BLaER1 (cell line): ENCODE data around the gene NCAPD2.
"Not testable (repeated sequence)": the region's sequence is repeated elsewhere in the genome, so short reads cannot be mapped to it uniquely, and the experiment has no call there.

Source experiments
- H3K27ac ChIP-seq: shearing (Covaris generic); formaldehyde crosslinking; 2 replicates; pipeline ENCODE4 v1.8.1; 2022
- H3K27me3 ChIP-seq: shearing (Covaris generic); formaldehyde crosslinking; 2 replicates; pipeline ENCODE4 v1.8.1; 2022
- H3K36me3 ChIP-seq: shearing (Covaris generic); formaldehyde crosslinking; 2 replicates; pipeline ENCODE4 v1.8.1; 2022
- H3K4me1 ChIP-seq: shearing (Covaris generic); formaldehyde crosslinking; 2 replicates; pipeline ENCODE4 v1.8.1; 2022
- H3K4me2 ChIP-seq: shearing (Covaris generic); formaldehyde crosslinking; 2 replicates; pipeline ENCODE4 v1.8.1; 2022
- H3K4me3 ChIP-seq: shearing (Covaris generic); formaldehyde crosslinking; 2 replicates; pipeline ENCODE4 v1.8.1; 2022
- H3K9ac ChIP-seq: shearing (Covaris generic); formaldehyde crosslinking; 2 replicates; pipeline ENCODE4 v1.8.1; 2022
- H3K9me3 ChIP-seq: shearing (Covaris generic); formaldehyde crosslinking; 2 replicates; pipeline ENCODE4 v1.8.1; 2022
- H4K20me1 ChIP-seq: shearing (Covaris generic); formaldehyde crosslinking; 2 replicates; pipeline ENCODE4 v1.8.1; 2022
- Cebpa-rat ChIP-seq: shearing (Covaris generic); IDR thresholded peaks from 2 replicates; pipeline ENCODE4 v1.8.1; 2022

Gene NCAPD2

DNA sequence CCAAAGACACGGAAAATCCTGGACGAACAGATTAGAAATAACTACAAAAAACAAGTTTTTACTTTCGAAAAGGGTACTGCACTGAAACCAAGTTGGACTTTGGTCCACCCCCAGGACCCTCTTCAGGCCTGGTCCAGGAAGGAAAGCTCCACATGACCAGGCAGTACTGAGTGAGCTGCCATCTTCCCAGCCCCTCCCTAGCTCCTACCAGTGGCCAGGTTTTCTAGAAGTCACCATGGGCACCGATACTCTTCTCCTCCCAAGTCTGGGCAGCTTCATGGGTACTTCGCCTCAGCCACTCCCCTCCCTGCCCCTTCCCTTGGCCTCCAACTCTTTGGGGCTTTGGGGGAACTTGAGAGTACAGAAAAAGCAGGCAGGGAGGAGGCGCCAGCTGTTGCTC, 30.0 kb upstream of the NCAPD2 start:
- H4K20me1 ChIP-seq, result no peaks in the 10 kb centered on the region
- TF ChIP-seq Cebpa-rat, result no peak
- peaks cover 26% of the 10 kb centered on the region for H3K9me3 ChIP-seq
- peak overlapping the region; percentile 82 for H3K27ac ChIP-seq
- H3K36me3 ChIP-seq, result peaks cover 85% of the 10 kb centered on the region
- peak overlapping the region; percentile 52 for H3K9ac ChIP-seq
- H3K4me3 ChIP-seq, result no peak overlapping the region
- peak overlapping the region; percentile 87 for H3K4me2 ChIP-seq
- H3K27me3 ChIP-seq, result no peaks in the 10 kb centered on the region
- H3K4me1 ChIP-seq, result peaks cover 100% of the 10 kb centered on the region

DNA sequence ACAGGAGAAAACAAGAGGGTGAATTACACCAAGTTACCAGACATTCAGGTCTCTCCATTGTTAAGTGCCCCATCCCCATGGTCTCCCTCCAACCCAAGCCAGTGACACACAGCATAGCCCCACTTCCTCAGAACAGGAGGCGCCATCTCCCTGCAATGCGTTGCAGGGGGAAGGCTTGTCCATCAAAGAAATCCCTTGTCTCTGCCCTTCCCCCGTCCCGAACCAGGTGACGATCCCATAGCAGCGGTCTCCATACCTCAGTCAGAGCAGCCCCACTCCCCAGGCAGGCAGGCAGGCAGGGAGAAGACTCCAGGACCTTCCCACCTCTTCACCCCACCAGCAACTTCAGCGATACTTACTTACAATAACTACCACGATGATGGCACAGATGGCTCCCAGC, 29.4 kb upstream of the NCAPD2 start:
- Histone ChIP-seq H3K36me3 (peaks cover 82% of the 10 kb centered on the region), H3K9ac (0 out of 2 replicates have a peak overlapping the region, but pooled peaks have one; percentile 52), H3K4me2 (peak overlapping the region; percentile 87), H3K9me3 (peaks cover 26% of the 10 kb centered on the region), H3K4me1 (peaks cover 100% of the 10 kb centered on the region), H4K20me1 (peaks cover 4% of the 10 kb centered on the region; the same call in 1 of the 2 replicates), H3K27ac (peak overlapping the region; percentile 82), H3K27me3 (no peaks in the 10 kb centered on the region), H3K4me3 (no peak overlapping the region)
- TF ChIP-seq Cebpa-rat, result no peak

DNA sequence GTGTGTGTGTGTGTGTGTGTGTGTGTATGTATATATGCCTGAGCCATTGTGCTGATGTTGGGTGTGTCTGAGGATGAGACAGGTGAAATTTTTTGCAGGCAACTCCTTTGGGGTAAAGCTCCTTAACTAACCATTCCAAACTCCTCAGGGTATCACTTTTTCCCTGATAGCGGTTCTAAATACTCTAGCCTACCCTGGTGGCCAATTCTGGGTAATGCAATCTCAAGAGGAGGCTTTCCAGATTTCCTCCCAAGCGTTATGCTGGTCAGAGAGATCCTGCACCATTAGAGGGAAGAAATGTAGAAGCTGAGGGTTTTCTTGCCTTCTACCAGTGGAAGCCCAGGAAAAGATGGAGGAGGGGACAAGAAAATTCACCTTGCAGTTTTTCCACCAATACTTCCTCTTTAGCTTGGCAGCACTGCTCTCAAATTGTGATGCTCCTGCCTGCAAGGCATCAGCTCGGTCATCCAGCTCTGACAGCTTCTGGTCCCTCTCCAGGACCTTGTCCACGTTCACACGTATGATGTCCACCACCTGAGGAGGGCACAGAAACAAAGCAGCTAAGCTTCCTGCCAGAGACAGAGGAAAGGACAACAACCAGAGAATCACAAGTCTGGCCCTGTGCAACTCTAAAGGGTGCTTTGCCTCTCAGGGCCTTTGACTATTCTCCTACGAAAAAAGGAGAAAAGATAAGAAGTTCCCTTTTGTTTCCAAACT, 28.3 kb upstream of the NCAPD2 start:
- Histone ChIP-seq H3K4me2 (peak overlapping the region; percentile 98), H3K4me1 (peaks cover 93% of the 10 kb centered on the region), H3K27me3 (no peaks in the 10 kb centered on the region), H3K9ac (no peak overlapping the region), H3K36me3 (peaks cover 71% of the 10 kb centered on the region), H3K9me3 (peaks cover 26% of the 10 kb centered on the region), H4K20me1 (peaks cover 8% of the 10 kb centered on the region; the same call in 1 of the 2 replicates), H3K4me3 (0 out of 2 replicates have a peak overlapping the region, but pooled peaks have one; percentile 91), H3K27ac (peak overlapping the region; percentile 55)
- TF ChIP-seq Cebpa-rat, result no peak

DNA sequence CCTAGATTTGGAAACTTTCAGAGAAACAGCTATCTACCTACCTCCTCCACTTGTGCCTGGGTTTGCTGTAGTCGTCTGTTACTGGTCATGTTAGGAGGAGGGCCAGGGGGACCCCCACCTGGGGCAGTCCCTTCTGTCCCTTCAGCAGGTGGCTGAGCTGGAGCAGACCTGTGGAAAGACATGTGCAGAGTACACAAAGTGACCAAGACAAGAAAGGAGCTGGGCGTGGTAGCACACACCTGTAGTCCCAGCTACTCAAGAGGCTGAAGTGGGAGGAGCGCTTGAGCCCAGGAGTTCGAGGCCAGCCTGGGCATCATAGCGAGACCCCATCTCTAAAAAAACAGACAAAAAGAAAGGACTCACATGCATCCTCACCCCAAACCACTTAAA, 27.7 kb upstream of the NCAPD2 start:
- peaks cover 8% of the 10 kb centered on the region; the same call in 1 of the 2 replicates for H4K20me1 ChIP-seq
- peaks cover 69% of the 10 kb centered on the region for H3K36me3 ChIP-seq
- peak overlapping the region; percentile 91; the same call in 1 of the 2 replicates for H3K4me3 ChIP-seq
- peak overlapping the region; percentile 55 for H3K27ac ChIP-seq
- peaks cover 89% of the 10 kb centered on the region for H3K4me1 ChIP-seq
- H3K9ac ChIP-seq, result no peak overlapping the region
- no peaks in the 10 kb centered on the region for H3K27me3 ChIP-seq
- H3K9me3 ChIP-seq, result peaks cover 26% of the 10 kb centered on the region
- no peak for TF ChIP-seq Cebpa-rat
- H3K4me2 ChIP-seq, result peak overlapping the region; percentile 98

DNA sequence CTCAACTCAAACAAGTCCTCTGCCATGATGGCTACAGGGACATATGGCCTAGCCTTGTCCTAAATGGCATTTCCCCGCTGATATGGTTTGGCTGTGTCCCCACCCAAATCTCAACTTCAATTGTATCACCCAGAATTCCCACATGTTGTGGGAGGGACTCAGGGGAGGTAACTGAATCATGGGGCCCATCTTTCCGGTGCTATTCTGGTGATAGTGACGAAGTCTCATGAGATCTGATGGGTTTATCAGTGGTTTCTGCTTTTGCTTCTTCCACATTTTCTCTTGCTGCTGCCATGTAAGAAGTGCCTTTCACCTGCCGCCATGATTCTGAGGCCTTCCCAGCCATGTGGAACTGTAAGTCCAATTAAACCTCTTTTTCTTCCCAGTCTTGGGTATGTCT, 27.2 kb upstream of the NCAPD2 start:
- H3K27me3 ChIP-seq, result not testable (repeated sequence)
- peak overlapping the region; percentile 98 for H3K4me2 ChIP-seq

DNA sequence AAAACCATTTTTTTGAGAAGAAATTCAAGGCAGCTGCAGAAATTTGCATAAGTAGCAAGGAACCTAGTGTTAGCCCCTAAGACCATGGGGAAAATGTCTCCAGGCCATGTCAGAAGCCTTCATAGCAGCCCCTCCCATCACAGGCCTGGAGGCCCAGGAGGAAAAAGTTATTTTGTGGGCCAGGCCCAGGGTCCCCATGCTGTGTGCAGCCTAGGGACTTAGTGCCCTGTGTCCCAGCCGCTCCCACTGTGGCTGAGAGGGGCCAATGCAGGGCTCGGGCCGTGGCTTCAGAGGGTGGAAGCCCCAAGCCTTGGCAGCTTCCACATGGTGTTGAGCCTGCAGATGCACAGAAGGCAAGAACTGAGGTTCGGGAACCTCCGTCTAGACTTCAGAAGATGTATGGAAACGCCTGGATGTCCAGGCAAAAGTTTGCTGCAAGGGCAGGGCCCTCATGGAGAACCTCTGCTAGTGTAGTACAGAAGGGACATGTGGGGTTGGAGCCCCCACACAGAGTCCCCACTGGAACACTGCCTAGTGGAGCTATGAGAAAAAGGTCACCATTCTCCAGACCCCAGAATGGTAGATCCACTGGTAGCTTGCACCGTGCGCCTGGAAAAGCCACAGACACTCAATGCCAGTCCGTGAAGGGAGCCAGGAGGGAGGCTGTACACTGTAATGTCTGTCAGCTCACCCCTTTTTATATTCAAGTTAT, 26.2 kb upstream of the NCAPD2 start:
- peaks cover 26% of the 10 kb centered on the region for H3K9me3 ChIP-seq
- H3K27ac ChIP-seq, result 0 out of 2 replicates have a peak overlapping the region, but pooled peaks have one; percentile 22
- peak overlapping the region; percentile 91 for H3K4me3 ChIP-seq
- H3K4me1 ChIP-seq, result peaks cover 82% of the 10 kb centered on the region
- not testable (repeated sequence) for H3K27me3 ChIP-seq, H3K9ac ChIP-seq, H4K20me1 ChIP-seq
- H3K4me2 ChIP-seq, result peak overlapping the region; percentile 98
- H3K36me3 ChIP-seq, result peaks cover 62% of the 10 kb centered on the region

More for the DNA sequence above, 27.2 kb upstream of the NCAPD2 start:
- H3K36me3 ChIP-seq, result peaks cover 69% of the 10 kb centered on the region
- H3K27ac ChIP-seq, result peak overlapping the region; percentile 55
- peaks cover 26% of the 10 kb centered on the region for H3K9me3 ChIP-seq
- H4K20me1 ChIP-seq, H3K9ac ChIP-seq: not testable (repeated sequence)
- peaks cover 89% of the 10 kb centered on the region for H3K4me1 ChIP-seq
- H3K4me3 ChIP-seq, result peak overlapping the region; percentile 91

DNA sequence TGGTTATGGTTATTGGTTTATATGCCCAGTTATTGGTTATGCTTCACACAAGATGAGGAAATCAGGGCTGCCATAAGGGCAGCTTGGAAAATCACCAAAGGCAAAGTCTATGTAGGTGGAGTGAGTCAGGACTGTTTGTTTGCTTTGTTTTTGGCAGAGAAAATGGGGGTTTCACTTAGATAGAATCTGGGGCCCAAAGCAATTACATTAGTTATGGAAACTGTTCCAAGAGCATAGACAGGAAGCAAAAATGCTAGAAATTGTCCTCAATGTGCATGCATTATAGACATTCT, 25.7 kb upstream of the NCAPD2 start:
- H3K4me3 ChIP-seq, result peak overlapping the region; percentile 91
- peaks cover 8% of the 10 kb centered on the region; the same call in 1 of the 2 replicates for H4K20me1 ChIP-seq
- peaks cover 57% of the 10 kb centered on the region for H3K36me3 ChIP-seq
- TF ChIP-seq Cebpa-rat, result no peak
- peaks cover 77% of the 10 kb centered on the region for H3K4me1 ChIP-seq
- H3K4me2 ChIP-seq, result peak overlapping the region; percentile 98
- H3K9ac ChIP-seq, result no peak overlapping the region
- no peak overlapping the region for H3K27ac ChIP-seq
- H3K9me3 ChIP-seq, result peaks cover 26% of the 10 kb centered on the region
- no peaks in the 10 kb centered on the region for H3K27me3 ChIP-seq

DNA sequence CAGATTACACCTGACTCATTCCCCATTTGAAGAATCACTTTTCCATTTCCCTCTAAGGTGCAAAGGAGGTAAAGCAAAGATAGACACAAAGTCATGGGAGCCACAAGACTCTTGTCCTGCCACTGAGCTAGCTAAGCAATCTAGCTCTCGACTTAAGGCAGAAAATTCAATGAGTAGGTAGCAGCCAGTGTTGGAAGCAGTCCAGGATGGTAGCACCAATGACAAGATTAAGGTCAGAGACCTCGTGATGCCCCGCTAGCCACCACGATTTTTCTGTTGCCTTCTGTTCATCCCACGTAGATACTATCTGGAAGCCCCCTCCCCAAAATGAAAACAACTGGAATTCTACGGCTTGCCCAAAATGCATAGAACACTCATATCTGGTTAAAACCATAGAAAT, 24.8 kb upstream of the NCAPD2 start:
- Histone ChIP-seq H3K36me3 (peaks cover 48% of the 10 kb centered on the region), H3K27ac (0 out of 2 replicates have a peak overlapping the region, but pooled peaks have one; percentile 94), H3K4me1 (peaks cover 68% of the 10 kb centered on the region), H3K9ac (peak overlapping the region; percentile 95), H3K9me3 (peaks cover 26% of the 10 kb centered on the region), H3K4me3 (peak overlapping the region; percentile 91), H4K20me1 (peaks cover 8% of the 10 kb centered on the region; the same call in 1 of the 2 replicates), H3K27me3 (no peaks in the 10 kb centered on the region), H3K4me2 (peak overlapping the region; percentile 98)
- TF ChIP-seq Cebpa-rat, result no peak

DNA sequence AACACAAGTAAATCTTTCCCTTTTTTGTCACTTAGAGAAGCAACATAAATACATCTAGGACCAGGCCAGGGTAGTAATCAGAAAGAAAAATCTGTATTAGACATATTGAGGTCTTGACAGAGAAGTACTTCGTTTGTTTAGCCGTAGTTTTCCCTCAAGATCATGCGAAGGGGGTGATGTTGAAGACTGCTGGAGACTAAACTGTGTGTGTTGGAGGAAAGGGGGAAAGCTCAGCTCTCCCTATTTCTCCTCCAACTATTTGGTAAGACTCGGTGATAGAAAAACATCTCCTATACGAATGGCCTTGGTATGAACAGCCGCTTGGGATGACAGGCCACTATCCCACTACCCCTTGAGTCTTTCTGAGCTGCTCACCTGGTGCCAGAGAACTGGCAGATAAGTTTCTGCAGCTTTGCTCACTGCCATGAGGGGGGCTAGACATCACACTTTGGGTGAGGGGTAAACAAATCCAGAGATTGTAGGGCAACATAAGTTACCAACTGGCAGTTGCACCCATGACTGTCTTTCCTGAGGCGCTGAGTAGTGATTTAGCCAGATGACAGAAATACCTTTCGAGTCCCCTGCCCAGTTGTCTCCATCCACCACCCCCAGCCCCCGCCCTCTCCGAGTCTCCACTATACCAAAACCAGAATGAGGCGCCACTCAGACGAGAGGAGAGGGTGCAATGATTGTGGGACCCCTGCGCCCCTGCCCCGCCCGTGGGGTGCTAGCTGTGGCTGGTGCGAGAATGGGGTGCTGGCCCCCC, 24.1 kb upstream of the NCAPD2 start:
- peak overlapping the region; percentile 94 for H3K27ac ChIP-seq
- no peaks in the 10 kb centered on the region for H3K27me3 ChIP-seq
- peak overlapping the region; percentile 91 for H3K4me3 ChIP-seq
- H3K9me3 ChIP-seq, result peaks cover 26% of the 10 kb centered on the region
- peaks cover 61% of the 10 kb centered on the region for H3K4me1 ChIP-seq
- H3K9ac ChIP-seq, result peak overlapping the region; percentile 95
- no peak for TF ChIP-seq Cebpa-rat
- H3K36me3 ChIP-seq, result peaks cover 41% of the 10 kb centered on the region
- H4K20me1 ChIP-seq, result peaks cover 8% of the 10 kb centered on the region; the same call in 1 of the 2 replicates
- H3K4me2 ChIP-seq, result peak overlapping the region; percentile 98
